HG02973 (cell line): ENCODE results near the gene NEMP2.

Experiments used
- ATAC-seq: cut with Tn5 transposase; IDR thresholded peaks from one replicate; pipeline ENCODE4 v1.9.1; 2021; ENCODE audit warnings: moderate library complexity; ENCODE audit not compliant: unreplicated experiment

The NEMP2 gene

DNA sequence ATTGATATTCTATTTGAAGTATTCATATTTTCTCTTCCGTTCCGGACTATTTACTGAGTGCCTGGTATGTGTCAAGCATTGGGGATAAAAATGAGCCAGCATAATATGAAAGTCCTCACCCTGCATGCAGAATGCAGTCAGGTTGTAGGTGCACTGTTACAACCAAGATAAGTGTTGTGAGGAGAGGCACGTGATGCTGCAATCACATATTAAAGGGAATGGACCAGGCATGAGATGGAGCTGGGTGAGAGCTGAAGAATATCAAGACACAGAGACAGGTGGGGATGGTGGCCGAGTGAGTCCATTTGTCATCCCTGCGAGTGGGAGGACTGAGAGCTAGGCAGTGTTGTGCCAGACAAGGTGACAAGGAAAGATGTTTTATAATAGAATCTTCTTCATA, 74.0 kb downstream of the NEMP2 start:
- ATAC-seq, result no peak

DNA sequence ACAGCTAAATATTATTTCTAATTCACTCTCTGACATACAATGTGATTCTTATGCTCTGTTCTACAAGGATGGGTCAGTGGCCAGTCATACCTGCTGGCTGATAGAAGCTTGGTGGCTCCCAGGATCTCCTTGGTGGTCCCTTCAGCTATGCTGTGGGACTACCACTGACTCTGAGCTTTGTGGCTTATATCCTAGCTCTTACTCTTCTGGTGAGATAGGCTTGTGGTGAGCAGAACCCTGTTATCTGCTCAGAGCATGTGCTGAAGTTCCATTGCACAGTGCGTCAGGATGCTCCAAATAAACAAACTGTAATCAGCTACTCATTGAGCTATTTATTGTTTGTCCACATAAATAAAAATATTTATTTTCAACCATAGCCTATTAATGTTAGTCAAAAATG, 74.6 kb downstream of the NEMP2 start:
- no peak for ATAC-seq

DNA sequence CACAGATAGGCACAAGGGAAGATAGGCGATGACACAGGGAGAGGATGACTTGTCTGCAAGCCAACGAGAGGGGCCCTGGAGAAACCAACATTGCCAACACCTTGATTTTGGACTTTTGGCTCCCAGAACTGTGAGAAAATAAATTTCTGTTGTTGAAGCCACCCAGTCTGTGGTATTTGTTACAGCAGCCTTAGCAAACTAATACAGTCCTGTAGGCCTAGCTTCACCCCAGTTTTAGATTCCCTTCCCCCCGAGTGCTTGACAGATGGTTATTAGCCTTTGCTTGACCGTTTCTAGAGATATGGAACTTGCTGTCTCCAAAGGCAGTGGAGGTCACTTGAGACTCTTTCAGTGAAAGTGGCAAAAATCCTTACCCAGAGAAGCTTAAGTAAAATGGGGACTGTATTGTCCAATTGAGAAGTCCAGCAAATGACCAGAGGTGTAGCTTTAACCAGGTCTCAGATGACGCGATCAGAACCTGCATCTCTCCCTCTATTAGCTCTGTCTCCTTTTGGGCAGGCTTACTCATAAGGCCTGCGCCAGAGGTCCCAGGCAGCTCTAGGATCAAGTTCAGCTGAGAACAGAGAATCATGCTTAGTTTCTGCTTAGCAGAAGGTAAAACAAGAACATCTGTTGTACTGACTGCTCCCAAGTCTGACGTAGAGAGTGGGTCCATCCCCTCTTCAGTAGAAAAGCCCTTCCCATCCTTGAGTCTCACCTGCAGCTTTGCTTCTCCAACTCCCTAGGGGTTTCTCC, 76.0 kb downstream of the NEMP2 start:
- no peak for ATAC-seq

DNA sequence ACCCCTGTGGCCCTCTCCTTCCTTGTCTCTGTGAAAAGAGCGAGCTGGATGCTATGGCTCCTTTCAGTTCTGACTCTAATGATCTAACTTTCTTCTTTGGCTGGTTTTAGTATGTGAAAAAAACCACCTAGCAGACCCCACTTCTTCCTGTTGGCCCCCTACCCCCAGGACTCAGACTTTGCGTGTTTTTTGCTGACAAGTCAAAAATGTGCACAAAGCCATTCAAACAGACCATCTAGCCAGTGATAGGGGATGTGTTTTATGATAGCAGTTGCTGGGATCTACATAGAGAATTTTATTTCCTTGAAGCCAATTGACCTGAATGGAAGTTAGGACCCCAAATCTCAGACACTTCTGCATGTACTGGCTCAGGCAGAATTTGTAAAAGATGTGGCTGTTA, 77.3 kb downstream of the NEMP2 start:
- no peak for ATAC-seq

DNA sequence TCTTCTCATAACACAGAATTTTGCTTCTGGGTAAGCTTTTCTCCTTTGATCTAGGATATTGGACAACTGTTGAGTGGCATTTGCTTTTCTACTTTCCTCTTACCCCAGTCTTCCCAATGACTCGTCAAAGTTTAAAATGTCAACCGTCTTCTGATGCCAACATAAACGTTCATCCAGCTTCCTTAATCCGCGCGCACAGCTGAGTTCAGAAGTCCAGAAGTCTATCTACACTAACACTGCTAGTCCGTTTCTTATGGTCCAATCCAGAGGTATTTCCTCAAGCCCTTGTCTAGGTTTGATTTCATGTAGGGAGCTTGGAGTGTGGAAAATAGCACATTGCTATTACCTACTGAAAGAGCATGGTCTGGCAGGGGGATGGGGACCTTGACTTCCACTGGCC, 77.7 kb downstream of the NEMP2 start:
- no peak for ATAC-seq

DNA sequence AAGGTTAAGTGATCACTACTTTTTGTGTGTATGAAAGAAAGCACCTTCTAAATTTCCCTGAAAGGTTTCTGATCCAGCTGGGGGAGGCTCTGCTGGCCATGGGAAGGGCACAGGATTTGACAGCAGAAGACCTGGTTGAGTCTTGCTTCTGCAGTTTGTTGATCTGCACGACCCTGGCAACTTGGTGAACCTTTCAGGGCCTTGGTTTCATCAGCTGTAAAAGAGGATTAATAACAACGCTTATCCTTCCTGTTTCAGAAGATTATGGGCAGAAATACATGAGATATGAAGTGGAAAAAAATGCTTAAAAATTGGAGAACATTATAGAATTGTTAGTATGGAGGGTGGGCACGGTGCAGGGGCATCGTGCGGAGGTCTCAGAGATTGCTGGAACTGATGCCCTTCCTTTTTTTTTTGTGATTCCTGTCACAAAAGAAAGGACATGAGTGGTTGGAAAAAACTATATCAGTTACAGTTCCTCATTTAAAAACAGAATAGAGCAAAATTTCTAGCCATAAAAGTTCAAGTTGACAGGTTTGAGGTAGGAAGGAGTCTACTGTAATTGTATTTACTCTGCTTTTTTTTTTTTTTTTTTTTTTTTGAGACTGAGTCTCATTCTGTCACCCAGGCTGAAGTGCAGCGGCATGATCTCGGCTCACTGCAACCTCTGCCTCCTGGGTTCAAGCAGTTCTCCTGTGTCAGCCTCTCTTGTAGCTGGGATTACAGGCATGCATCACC, 79.0 kb downstream of the NEMP2 start:
- ATAC-seq, result no peak

DNA sequence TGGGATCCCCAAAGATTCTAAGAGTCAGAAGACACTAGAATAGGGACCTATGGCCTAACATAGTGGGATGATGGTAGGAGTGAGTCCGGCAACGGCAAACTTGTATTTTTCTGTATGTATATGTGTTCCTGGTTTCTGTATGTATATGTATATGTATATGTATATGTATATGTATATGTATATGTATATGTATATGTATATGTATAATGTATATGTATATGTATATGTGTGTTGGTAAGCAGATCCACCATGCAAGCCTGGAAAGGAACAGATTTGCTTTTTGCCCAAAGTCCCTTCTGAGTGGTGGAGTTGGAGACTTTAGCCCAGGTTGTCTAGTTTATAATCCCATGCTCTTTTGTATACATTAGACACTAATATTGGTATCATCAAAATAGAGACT, 79.7 kb downstream of the NEMP2 start:
- ATAC-seq, result no peak
